Caco-2 (cell line): ENCODE measurements around the gene NEUROG3. TPM values are rescaled to one million over a fixed set of nuclear protein-coding genes. Genes with fewer than 3 reads are reported as not detected.

ENCODE experiments used
- BruUV-seq: library from RNA; stranded (reverse); fragments of 400-500 nt; replicated peaks from 2 replicates; lab custom pipeline; 2021; lab: Mats Ljungman, UMichigan
- CTCF ChIA-PET: fragments of 300-600 bp; sonication (Branson Sonifier 250); formaldehyde crosslinking; loops from one replicate; lab custom pipeline; 2022; ENCODE audit warnings: antibody characterized with exemption; lab: Charles Lee
- POLR2A ChIA-PET: fragments of 300-600 bp; sonication (Branson Sonifier 250); formaldehyde crosslinking; loops from one replicate; lab custom pipeline; 2022; ENCODE audit warnings: antibody characterized with exemption; lab: Charles Lee
- DNase-seq, 2 experiments: peaks; one replicate each; pipeline versions ENCODE4 v3.0.0 to v3.0.0-alpha.2; 2020 to 2022
- H3K27me3 ChIP-seq: replicated peaks from 2 replicates; pipeline ENCODE4 v1.6.0; 2011; ENCODE audit warnings: low read length; ENCODE audit not compliant: control insufficient read depth, insufficient read depth
- H3K36me3 ChIP-seq: 2 replicates; pipeline ENCODE4 v1.5.1; 2011; ENCODE audit warnings: low read length; ENCODE audit not compliant: control insufficient read depth, insufficient read depth
- H3K4me1 ChIP-seq: fragments of 250-450 bp; sonication (Bioruptor Pico); 2 replicates; pipeline ENCODE4 v1.5.1; 2020; ENCODE audit warnings: mild to moderate bottlenecking
- H3K4me3 ChIP-seq: 2 replicates; pipeline ENCODE4 v1.5.1; 2011; ENCODE audit warnings: low read depth, mild to moderate bottlenecking, control low read depth, low read length
- H3K9me3 ChIP-seq: fragments of 250-450 bp; sonication (Bioruptor Pico); 2 replicates; pipeline ENCODE4 v1.5.1; 2020; ENCODE audit warnings: mild to moderate bottlenecking, moderate library complexity
- H3K27ac Mint-ChIP-seq: one replicate; pipeline ENCODE4 v1.8.0; 2022; ENCODE audit warnings: mixed read lengths; ENCODE audit not compliant: unreplicated experiment
- H3K27me3 Mint-ChIP-seq: one replicate; pipeline ENCODE4 v1.8.0; 2022; ENCODE audit warnings: mixed read lengths; ENCODE audit not compliant: insufficient read depth, unreplicated experiment
- H3K36me3 Mint-ChIP-seq: one replicate; pipeline ENCODE4 v1.8.0; 2022; ENCODE audit warnings: mild to moderate bottlenecking, mixed read lengths; ENCODE audit not compliant: insufficient read depth, unreplicated experiment
- H3K4me1 Mint-ChIP-seq: one replicate; pipeline ENCODE4 v1.8.0; 2022; ENCODE audit warnings: low read depth, mixed read lengths; ENCODE audit not compliant: unreplicated experiment
- H3K4me3 Mint-ChIP-seq: one replicate; pipeline ENCODE4 v1.8.0; 2022; ENCODE audit warnings: mild to moderate bottlenecking, moderate library complexity, mixed read lengths; ENCODE audit not compliant: unreplicated experiment
- H3K9me3 Mint-ChIP-seq: one replicate; pipeline ENCODE4 v1.8.0; 2022; ENCODE audit warnings: mixed read lengths; ENCODE audit not compliant: unreplicated experiment
- intact Hi-C: fragments of 100-400 bp; cut with micrococcal nuclease; formaldehyde crosslinking; loops from one replicate; pipeline ENCODE4 v1.10.0; 2022; ENCODE audit not compliant: unreplicated experiment
- total RNA-seq: library from RNA; stranded (reverse); gene quantifications from 2 replicates; pipeline ENCODE4 v1.2.3, GENCODE V29; 2022
- TF ChIP-seq, protein P1 (sequence below), 2 experiments: fragments of 200-600 bp in 1 of 2; IDR thresholded peaks; 1 replicate in 1 of 2; 2 replicates in 1 of 2; pipeline versions ENCODE4 v1.5.1 to v1.8.0; 2011 to 2022; ENCODE audit warnings: antibody characterized with exemption in 1 of 2, control low read depth in 1 of 2, inconsistent platforms in 1 of 2, low read depth in 1 of 2, low read length in 1 of 2, mild to moderate bottlenecking in 1 of 2, moderate library complexity in 1 of 2; ENCODE audit not compliant: insufficient read depth in 1 of 2, severe bottlenecking in 1 of 2, unreplicated experiment in 1 of 2

NEUROG3 gene
- total RNA-seq, 1 experiment from 2014 or later: not detected

DNA sequence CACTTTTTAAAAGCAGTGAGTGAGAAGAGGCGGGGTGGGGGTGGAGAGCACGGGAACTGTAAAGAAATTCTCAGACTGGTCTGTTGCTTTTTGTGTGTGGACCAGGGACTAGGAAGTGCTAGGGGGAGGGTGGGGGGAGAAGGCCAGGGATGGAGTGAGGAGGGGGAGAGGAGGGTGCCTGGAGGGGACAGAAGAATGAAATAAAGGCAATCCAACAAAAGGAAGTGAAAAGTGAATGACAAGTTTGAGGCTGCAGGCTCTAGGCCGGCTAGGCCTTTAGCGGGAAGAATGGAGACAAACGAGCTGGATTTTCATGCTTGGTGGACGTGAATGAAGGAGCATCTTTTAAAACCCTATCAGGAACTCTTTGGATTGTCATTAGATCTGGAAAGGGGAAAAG is 13.7 kb downstream of the NEUROG3 start:
- Histone ChIP-seq H3K4me3 (no peak overlapping the region), H3K36me3 (no peaks in the 10 kb centered on the region), H3K4me1 (no peaks in the 10 kb centered on the region), H3K27me3 (no peaks in the 10 kb centered on the region), H3K9me3 (0 out of 2 replicates have a peak, but pooled peaks cover 4% of the 10 kb centered on the region)
- H3K27ac Mint-ChIP-seq: no peak overlapping the region
- ChIA-PET CTCF (interaction anchor here (1.1 kb wide), 2 partner anchors 44 to 151 kb away, joined by 3 read pairs; no protein-coding TSS in a partner anchor), POLR2A (no interaction called here)
- H3K36me3 Mint-ChIP-seq: no peaks in the 10 kb centered on the region
- intact Hi-C loops: no loop called here
- BruUV-seq: no TSS peak
- no peak overlapping the region for H3K4me3 Mint-ChIP-seq
- H3K27me3 Mint-ChIP-seq: peaks cover 21% of the 10 kb centered on the region
- TF ChIP-seq, protein P1, sequence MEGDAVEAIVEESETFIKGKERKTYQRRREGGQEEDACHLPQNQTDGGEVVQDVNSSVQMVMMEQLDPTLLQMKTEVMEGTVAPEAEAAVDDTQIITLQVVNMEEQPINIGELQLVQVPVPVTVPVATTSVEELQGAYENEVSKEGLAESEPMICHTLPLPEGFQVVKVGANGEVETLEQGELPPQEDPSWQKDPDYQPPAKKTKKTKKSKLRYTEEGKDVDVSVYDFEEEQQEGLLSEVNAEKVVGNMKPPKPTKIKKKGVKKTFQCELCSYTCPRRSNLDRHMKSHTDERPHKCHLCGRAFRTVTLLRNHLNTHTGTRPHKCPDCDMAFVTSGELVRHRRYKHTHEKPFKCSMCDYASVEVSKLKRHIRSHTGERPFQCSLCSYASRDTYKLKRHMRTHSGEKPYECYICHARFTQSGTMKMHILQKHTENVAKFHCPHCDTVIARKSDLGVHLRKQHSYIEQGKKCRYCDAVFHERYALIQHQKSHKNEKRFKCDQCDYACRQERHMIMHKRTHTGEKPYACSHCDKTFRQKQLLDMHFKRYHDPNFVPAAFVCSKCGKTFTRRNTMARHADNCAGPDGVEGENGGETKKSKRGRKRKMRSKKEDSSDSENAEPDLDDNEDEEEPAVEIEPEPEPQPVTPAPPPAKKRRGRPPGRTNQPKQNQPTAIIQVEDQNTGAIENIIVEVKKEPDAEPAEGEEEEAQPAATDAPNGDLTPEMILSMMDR (IDR thresholded peaks at IDR 0.05; ENCODE audit: insufficient read depth in 1 of 2, low read depth in 1 of 2, low read length in 1 of 2, severe bottlenecking in 1 of 2, unreplicated experiment in 1 of 2): no peak
- no peak for DNase-seq
- H3K9me3 Mint-ChIP-seq: no peaks in the 10 kb centered on the region
- H3K4me1 Mint-ChIP-seq: no peaks in the 10 kb centered on the region

DNA sequence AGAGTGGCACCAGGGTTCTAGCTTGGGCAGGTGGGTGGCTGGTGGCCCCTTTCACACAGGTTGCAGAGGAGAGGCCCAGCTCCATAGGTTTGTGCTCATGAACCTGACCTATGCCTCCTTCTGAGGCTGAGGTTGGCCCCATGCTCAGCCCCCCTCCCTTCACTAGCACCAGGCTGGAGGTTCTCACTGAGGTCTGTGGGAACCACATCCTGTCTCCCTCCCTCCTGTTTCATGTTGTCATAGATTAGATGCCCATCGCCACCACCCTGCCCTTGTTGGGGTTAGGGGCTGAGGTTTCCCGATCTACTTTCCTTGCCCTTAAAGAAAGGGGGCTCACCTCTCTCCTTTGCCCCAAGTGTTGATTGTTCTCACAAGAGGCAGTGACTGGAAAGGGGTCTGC is 14.7 kb downstream of the NEUROG3 start:
- H3K4me1 Mint-ChIP-seq: no peaks in the 10 kb centered on the region
- TF ChIP-seq, protein P1 (IDR thresholded peaks at IDR 0.05; ENCODE audit: insufficient read depth in 1 of 2, low read depth in 1 of 2, low read length in 1 of 2, severe bottlenecking in 1 of 2, unreplicated experiment in 1 of 2): no peak
- ChIA-PET CTCF (interaction anchor here (0.6 kb wide), 1 partner anchor 159 kb away, joined by 3 read pairs; no protein-coding TSS in a partner anchor), POLR2A (no interaction called here)
- H3K9me3 Mint-ChIP-seq: no peaks in the 10 kb centered on the region
- no peak overlapping the region for H3K4me3 ChIP-seq
- BruUV-seq: no TSS peak
- H3K36me3 ChIP-seq: no peaks in the 10 kb centered on the region
- no peaks in the 10 kb centered on the region for H3K4me1 ChIP-seq
- intact Hi-C loops: no loop called here
- peaks cover 19% of the 10 kb centered on the region for H3K27me3 Mint-ChIP-seq
- no peak for DNase-seq
- H3K27ac Mint-ChIP-seq: no peak overlapping the region
- 0 out of 2 replicates have a peak, but pooled peaks cover under 1% of the 10 kb centered on the region for H3K9me3 ChIP-seq
- no peak overlapping the region for H3K4me3 Mint-ChIP-seq
- H3K27me3 ChIP-seq: no peaks in the 10 kb centered on the region
- no peaks in the 10 kb centered on the region for H3K36me3 Mint-ChIP-seq

- Histone ChIP-seq H3K27me3 (no peaks in the 10 kb centered on the region), H3K4me1 (no peaks in the 10 kb centered on the region), H3K9me3 (peaks cover 18% of the 10 kb centered on the region), H3K36me3 (no peaks in the 10 kb centered on the region), H3K4me3 (no peak overlapping the region)
- no peak for DNase-seq
- CTCF ChIA-PET: no interaction called here
- H3K36me3 Mint-ChIP-seq: no peaks in the 10 kb centered on the region
- POLR2A ChIA-PET: no interaction called here
- H3K9me3 Mint-ChIP-seq: peaks cover 13% of the 10 kb centered on the region
- BruUV-seq: no TSS peak
- H3K27ac Mint-ChIP-seq: no peak overlapping the region
- H3K4me1 Mint-ChIP-seq: no peaks in the 10 kb centered on the region
- intact Hi-C loops: no loop called here
- TF ChIP-seq, protein P1 (IDR thresholded peaks at IDR 0.05; ENCODE audit: insufficient read depth in 1 of 2, low read depth in 1 of 2, low read length in 1 of 2, severe bottlenecking in 1 of 2, unreplicated experiment in 1 of 2): no peak
- H3K27me3 Mint-ChIP-seq: peaks cover 17% of the 10 kb centered on the region
- no peak overlapping the region for H3K4me3 Mint-ChIP-seq
These were observed 18.6 kb downstream of the NEUROG3 start for GRCh38 chr10:69554611-69555010.
